ENCODE measurements around the gene MYL6B.

- TF ChIP-seq CTCF (conservative IDR thresholded peaks at IDR 0.05): no peak
- no peak for TF ChIP-seq ZFX (IDR thresholded peaks at IDR 0.05)
These were observed 23.6 kb upstream of the MYL6B start for GRCh38 chr12:56128670-56129205.
